ENCODE results near the gene CWC27.
"Not testable (repeated sequence)": the region's sequence is repeated elsewhere in the genome, so short reads cannot be mapped to it uniquely, and the experiment has no call there.

Gene CWC27

DNA sequence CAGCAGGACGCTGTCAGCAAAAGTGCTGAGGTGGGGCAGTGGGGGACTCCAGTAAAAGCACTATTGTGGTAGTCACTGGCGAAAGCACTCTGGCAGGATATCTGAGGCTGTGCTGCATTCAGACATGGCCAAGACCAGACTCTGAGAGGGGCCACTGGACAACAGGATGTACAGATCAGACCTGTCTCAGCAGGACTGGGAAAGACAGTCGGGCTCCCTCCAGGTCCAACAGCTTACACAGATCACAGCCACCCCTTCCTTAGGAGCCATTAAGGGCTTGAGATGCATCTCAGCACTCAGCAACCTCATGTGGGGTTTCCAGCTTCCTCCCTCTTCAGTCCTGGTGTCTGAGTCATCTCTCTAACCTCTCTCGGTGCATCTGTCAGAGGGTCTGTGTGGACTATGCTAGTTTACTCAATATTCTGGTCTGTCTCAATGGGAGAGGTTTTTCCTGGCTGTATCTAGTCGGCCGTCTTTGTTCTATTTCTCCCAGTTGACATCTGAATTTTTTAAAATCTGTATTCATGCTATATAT, 154.5 kb downstream of the CWC27 start:
- TF ChIP-seq, protein P1, sequence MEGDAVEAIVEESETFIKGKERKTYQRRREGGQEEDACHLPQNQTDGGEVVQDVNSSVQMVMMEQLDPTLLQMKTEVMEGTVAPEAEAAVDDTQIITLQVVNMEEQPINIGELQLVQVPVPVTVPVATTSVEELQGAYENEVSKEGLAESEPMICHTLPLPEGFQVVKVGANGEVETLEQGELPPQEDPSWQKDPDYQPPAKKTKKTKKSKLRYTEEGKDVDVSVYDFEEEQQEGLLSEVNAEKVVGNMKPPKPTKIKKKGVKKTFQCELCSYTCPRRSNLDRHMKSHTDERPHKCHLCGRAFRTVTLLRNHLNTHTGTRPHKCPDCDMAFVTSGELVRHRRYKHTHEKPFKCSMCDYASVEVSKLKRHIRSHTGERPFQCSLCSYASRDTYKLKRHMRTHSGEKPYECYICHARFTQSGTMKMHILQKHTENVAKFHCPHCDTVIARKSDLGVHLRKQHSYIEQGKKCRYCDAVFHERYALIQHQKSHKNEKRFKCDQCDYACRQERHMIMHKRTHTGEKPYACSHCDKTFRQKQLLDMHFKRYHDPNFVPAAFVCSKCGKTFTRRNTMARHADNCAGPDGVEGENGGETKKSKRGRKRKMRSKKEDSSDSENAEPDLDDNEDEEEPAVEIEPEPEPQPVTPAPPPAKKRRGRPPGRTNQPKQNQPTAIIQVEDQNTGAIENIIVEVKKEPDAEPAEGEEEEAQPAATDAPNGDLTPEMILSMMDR (IDR thresholded peaks at IDR 0.05; ENCODE audit: low read depth, low read length, missing control alignments), result no peak
- no peaks in the 10 kb centered on the region for H3K27me3 ChIP-seq (replicated peaks)
- in situ Hi-C loops (cut with HindIII; ENCODE audit: low pct_ligation_motif_present, low sequenced_read_pairs), result no loop called here
- H3K27ac ChIP-seq, result no peak overlapping the region
- no peak overlapping the region for H3K4me3 ChIP-seq (ENCODE audit: low read depth, low read length)
- H3K36me3 ChIP-seq (replicated peaks), result no peaks in the 10 kb centered on the region
- peak; percentile 66 for DNase-seq

DNA sequence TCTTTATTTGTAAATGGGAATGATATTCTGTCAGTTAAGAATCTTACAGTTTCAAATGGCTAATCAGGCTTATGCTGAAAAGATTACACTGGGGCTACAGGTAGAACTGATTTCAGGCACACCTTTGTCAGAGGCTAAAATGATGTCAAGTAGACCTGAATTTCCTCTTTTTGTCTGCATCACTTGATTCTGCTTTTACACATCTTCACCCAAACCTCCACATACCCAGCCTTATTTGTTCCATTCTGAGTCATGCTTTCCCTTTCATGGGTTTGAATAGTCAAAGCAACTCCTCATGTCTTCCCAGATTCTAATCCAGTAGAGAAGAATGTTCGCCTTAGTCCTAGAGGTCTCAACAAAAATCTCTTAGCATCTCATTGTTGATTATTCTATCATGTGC, 156.4 kb downstream of the CWC27 start:
- H3K27ac ChIP-seq, result no peak overlapping the region
- DNase-seq, result no peak
- H3K36me3 ChIP-seq (replicated peaks), result no peaks in the 10 kb centered on the region
- TF ChIP-seq, protein P1 (IDR thresholded peaks at IDR 0.05; ENCODE audit: low read depth, low read length, missing control alignments), result no peak
- no peak overlapping the region for H3K4me3 ChIP-seq (ENCODE audit: low read depth, low read length)
- in situ Hi-C loops (cut with HindIII; ENCODE audit: low pct_ligation_motif_present, low sequenced_read_pairs), result no loop called here
- H3K27me3 ChIP-seq (replicated peaks), result no peaks in the 10 kb centered on the region

DNA sequence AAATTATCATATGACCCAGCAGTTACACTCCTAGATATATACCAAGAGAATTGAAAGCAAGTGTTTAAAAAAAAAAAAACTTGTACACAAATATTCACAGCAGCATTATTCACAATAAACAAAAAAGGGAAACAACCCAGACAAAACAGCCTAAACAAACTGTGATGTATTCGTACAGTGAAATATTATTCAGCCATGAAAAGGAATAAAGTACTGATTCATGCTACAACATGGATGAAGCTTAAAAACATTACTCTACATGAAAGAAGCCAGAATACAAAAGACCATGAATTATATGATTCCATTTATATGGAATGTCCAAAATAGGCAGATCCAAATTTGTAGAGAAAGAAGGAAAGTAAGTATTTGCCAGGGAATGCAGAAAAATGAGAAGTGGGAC, 161.1 kb downstream of the CWC27 start:
- DNase-seq, result no peak
- no peak overlapping the region for H3K27ac ChIP-seq
- H3K27me3 ChIP-seq (replicated peaks), result no peaks in the 10 kb centered on the region
- H3K36me3 ChIP-seq (replicated peaks), result no peaks in the 10 kb centered on the region
- in situ Hi-C loops (cut with HindIII; ENCODE audit: low pct_ligation_motif_present, low sequenced_read_pairs), result no loop called here
- no peak overlapping the region for H3K4me3 ChIP-seq (ENCODE audit: low read depth, low read length)
- TF ChIP-seq, protein P1 (IDR thresholded peaks at IDR 0.05; ENCODE audit: low read depth, low read length, missing control alignments), result no peak

DNA sequence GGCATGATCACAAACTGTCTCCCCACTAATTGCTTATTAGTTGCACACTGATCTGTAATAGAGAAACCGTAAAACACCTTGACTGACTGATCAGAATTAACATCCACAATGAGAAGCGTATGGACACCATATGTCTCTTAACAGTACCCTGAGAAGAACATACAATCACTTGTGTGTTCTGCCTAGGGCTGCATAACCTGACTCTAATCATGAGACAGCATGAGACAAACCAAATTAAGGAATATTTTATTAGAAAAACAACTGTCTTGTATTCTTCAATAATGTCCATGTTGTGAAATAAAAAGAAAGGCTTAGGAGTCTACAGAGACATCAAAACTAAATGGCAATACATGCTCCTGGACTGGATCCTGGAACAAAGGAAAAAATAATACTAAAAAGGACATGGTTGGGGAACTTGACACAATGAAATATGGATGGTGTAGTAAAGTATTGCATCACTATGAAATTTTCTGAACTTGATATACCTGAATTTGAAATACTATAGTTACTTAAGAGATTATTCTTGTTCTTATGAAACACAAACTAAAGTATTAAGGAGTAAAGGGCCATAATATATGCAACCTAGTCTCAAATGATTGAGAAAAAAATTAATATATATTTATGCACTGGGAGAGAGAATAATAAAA, 162.1 kb downstream of the CWC27 start:
- H3K36me3 ChIP-seq (replicated peaks), result no peaks in the 10 kb centered on the region
- H3K4me3 ChIP-seq (ENCODE audit: low read depth, low read length), result no peak overlapping the region
- H3K27me3 ChIP-seq (replicated peaks), result no peaks in the 10 kb centered on the region
- TF ChIP-seq, protein P1 (IDR thresholded peaks at IDR 0.05; ENCODE audit: low read depth, low read length, missing control alignments), result no peak
- DNase-seq, result no peak
- in situ Hi-C loops (cut with HindIII; ENCODE audit: low pct_ligation_motif_present, low sequenced_read_pairs), result no loop called here
- H3K27ac ChIP-seq, result no peak overlapping the region

DNA sequence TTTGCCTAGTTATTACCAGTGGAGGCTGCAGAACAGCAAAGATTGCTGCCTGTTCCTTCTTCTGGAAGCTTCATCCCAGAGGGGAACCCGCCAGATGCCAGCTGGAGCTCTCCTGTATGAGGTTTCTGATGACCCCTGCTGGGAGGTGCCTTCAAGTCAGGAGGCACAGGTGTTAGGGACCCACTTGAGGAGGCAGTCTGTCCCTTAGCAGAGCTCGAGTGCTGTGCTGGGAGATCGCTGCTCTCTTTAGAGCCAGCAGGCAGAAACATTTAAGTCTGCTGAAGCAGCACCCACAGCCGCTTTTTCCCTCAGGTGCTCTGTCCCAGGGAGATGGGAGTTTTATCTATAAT, 170.7 kb downstream of the CWC27 start:
- H3K36me3 ChIP-seq (replicated peaks); in situ Hi-C loops (cut with HindIII; ENCODE audit: low pct_ligation_motif_present, low sequenced_read_pairs); H3K27ac ChIP-seq; H3K27me3 ChIP-seq (replicated peaks); H3K4me3 ChIP-seq (ENCODE audit: low read depth, low read length); DNase-seq: not testable (repeated sequence)

DNA sequence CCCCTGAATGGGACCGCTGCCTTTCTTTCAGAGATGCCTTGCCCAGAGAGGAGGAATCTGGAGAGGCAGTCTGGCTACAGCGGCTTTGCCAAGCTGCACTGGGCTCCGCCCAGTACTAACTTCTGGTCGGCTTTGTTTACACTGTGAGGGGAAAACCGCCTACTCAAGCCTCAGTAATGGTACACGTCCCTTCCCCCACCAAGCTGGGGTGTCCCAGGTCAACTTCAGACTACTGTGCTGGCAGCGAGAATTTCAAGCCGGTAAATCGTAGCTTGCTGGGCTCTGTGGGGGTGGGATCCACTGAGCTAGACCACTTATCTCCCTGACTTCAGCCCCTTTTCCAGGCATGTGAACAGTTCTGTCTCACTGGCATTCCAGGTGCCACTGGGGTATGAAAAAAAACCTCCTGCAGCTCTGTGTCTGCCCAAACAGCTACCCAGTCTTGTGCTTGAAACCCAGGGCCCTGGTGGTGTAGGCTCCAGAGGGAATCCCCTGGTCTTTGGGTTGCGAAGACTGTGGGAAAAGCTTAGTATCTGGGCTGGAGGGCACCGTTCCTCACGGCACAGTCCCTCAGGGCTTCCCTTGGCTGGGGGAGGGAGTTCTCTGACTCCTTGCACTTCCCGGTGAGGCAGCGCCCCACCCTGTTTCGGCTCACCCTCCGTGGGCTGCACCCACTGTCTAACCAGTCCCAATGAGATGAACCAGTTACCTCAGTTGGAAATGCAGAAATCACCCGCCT, 171.2 kb downstream of the CWC27 start:
- DNase-seq, result peak; percentile 54
- H3K27ac ChIP-seq, result no peak overlapping the region
- in situ Hi-C loops (cut with HindIII; ENCODE audit: low pct_ligation_motif_present, low sequenced_read_pairs), result no loop called here

More for the DNA sequence above, 171.2 kb downstream of the CWC27 start:
- Histone ChIP-seq H3K4me3 (ENCODE audit: low read depth, low read length) (peak overlapping the region; percentile 5), H3K36me3 (replicated peaks) (no peaks in the 10 kb centered on the region), H3K27me3 (replicated peaks) (no peaks in the 10 kb centered on the region)
- TF ChIP-seq, protein P1 (IDR thresholded peaks at IDR 0.05; ENCODE audit: low read depth, low read length, missing control alignments), result no peak

All from brain microvascular endothelial cell (primary cell).